ENCODE measurements around the gene SNX4.

Gene SNX4

DNA sequence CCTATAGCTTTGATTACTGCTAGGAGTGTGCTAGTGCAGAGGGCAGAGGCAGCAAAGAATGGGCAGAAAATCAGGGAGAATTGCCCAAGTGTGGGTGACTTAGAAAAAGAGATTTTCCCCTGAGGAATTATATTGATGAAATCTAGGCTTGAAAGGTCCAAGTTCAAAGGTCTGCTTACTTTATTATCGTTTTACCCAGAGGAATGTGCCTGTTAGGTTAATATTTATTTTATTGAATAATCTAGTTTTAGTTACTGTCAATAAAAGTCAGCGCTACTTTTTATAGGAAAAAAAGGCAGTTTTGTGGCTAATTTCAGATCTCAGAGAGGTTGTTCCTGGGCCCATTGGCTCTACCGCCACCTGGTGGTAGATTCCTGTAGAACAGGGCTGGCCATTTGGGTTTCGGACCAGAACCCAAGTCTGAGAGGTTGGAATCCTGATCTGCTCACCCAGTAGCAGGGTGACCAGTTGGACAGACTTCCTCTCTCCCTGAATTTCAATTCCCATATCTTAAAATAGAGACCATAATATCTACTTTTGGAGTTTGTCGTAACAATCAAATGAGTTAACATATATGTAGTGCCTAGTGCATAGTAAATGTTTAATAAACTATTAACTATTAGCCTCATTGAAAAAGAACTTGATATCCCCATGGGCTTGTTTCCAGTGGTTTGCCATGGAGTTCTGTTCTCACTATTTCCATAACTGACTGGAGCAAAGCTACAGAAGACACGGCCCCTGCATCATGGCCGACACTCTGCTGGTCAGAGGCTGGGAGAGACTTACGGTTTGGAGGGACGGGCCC is 82.2 kb downstream of the SNX4 start:
- H3K4me3 ChIP-seq (ENCODE audit: low read depth, low read length) = no peak overlapping the region
- TF ChIP-seq, protein P1, sequence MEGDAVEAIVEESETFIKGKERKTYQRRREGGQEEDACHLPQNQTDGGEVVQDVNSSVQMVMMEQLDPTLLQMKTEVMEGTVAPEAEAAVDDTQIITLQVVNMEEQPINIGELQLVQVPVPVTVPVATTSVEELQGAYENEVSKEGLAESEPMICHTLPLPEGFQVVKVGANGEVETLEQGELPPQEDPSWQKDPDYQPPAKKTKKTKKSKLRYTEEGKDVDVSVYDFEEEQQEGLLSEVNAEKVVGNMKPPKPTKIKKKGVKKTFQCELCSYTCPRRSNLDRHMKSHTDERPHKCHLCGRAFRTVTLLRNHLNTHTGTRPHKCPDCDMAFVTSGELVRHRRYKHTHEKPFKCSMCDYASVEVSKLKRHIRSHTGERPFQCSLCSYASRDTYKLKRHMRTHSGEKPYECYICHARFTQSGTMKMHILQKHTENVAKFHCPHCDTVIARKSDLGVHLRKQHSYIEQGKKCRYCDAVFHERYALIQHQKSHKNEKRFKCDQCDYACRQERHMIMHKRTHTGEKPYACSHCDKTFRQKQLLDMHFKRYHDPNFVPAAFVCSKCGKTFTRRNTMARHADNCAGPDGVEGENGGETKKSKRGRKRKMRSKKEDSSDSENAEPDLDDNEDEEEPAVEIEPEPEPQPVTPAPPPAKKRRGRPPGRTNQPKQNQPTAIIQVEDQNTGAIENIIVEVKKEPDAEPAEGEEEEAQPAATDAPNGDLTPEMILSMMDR (IDR thresholded peaks at IDR 0.05; ENCODE audit: low read depth, low read length) = peak; percentile 87
- TF ChIP-seq, protein P2, sequence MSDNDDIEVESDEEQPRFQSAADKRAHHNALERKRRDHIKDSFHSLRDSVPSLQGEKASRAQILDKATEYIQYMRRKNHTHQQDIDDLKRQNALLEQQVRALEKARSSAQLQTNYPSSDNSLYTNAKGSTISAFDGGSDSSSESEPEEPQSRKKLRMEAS (IDR thresholded peaks at IDR 0.05; ENCODE audit: low read depth, low read length) = no peak
- peak; percentile 44 for DNase-seq (ENCODE audit: low read depth)

DNA sequence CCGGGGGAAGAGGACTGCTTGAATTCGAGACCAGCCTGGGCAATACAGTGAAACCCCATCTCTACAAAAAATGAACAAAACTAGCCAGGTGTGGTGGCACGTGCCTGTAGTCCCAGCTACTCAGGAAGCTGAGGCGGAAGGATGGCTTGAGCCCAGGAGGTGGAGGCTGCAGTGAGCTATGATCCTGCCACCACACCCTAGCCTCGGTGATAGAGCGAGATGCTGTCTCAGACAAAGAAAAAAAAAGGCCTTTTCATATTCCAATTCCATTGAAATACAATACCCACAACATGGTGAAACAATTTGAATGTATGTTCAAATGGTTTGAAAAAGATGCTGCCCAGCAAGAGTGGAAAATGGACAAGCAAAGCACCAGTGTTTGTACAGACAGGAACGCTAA is 83.1 kb downstream of the SNX4 start:
- H3K4me3 ChIP-seq (ENCODE audit: low read depth, low read length) = no peak overlapping the region
- TF ChIP-seq MYC (IDR thresholded peaks at IDR 0.05; ENCODE audit: low read depth, low read length) (no peak), POLR2A (IDR thresholded peaks at IDR 0.05; ENCODE audit: extremely low read depth, insufficient read length) (no peak)
- TF ChIP-seq, protein P1 (IDR thresholded peaks at IDR 0.05; ENCODE audit: low read depth, low read length) = no peak
- TF ChIP-seq, protein P2 (IDR thresholded peaks at IDR 0.05; ENCODE audit: low read depth, low read length) = no peak
- DNase-seq (ENCODE audit: low read depth) = no peak

DNA sequence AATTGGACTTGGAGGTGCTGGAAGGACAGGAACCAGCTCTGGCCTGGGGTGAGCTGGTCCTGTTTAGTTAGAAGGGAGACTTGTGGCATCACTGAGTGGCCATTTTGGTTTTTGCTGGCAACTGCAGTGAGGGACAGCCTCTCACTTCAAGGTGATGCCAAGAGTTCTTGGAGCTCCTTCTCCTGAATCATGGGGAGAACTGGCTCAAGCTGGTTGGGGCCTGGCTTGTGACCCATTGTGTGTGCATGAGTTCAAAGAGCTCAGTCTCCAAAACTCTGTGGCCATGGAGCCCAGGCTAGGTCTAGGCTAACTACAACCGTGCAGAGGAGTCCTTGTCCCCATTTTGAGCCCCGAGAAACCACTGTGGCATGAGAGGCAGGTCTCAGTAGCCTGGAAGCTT is 84.8 kb downstream of the SNX4 start:
- H3K4me3 ChIP-seq (ENCODE audit: low read depth, low read length) = no peak overlapping the region

DNA sequence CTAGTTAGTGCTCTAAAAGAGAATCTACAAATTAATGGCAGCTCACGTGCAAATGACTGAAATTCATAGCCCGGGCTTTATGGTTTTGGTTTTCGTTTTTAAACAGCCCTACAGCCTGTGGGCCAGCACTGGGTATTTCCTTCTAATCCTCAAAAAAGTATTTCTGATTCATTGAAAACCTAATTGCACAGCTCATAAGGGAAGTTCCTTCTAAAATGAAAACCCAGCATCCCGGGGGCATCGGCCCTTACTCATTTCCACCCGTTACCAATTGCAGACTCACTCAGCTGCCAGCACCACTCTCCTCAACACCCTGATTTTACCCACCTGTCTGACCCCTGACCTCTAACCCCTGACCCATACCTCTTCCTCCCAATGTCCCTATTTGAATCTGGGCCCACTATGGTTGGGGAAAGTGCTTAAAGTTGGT is 85.4 kb downstream of the SNX4 start:
- DNase-seq (ENCODE audit: low read depth) = no peak
- no peak overlapping the region for H3K4me3 ChIP-seq (ENCODE audit: low read depth, low read length)
- TF ChIP-seq POLR2A (IDR thresholded peaks at IDR 0.05; ENCODE audit: extremely low read depth, insufficient read length) (no peak), MYC (IDR thresholded peaks at IDR 0.05; ENCODE audit: low read depth, low read length) (no peak)
- TF ChIP-seq, protein P1 (IDR thresholded peaks at IDR 0.05; ENCODE audit: low read depth, low read length) = no peak
- TF ChIP-seq, protein P2 (IDR thresholded peaks at IDR 0.05; ENCODE audit: low read depth, low read length) = no peak

More for the DNA sequence above, 84.8 kb downstream of the SNX4 start:
- no peak for DNase-seq (ENCODE audit: low read depth)
- TF ChIP-seq, protein P1 (IDR thresholded peaks at IDR 0.05; ENCODE audit: low read depth, low read length) = no peak
- TF ChIP-seq, protein P2 (IDR thresholded peaks at IDR 0.05; ENCODE audit: low read depth, low read length) = no peak
- no peak for TF ChIP-seq MYC (IDR thresholded peaks at IDR 0.05; ENCODE audit: low read depth, low read length)
- TF ChIP-seq POLR2A (IDR thresholded peaks at IDR 0.05; ENCODE audit: extremely low read depth, insufficient read length) = no peak

DNA sequence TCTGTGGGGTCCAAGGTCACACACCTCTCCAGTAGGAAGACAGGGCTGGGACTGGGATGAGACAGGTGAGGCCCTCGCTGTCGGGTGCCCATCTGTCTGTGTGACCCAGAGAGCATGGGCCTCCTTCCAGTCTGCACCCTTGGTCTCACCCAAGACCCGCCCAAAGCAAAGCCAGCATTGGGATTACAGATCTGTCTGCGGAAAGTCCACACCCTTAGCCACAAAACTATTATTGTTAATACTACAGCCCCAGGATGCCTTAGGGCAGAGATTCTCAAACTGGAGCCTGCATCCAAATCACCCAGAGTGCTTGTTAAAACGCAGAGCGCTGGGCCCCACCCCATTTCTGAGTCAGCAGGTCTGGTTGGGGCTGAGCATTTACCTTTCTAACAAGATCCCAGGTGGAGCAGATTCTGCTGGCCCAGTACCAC is 86.4 kb downstream of the SNX4 start:
- TF ChIP-seq POLR2A (IDR thresholded peaks at IDR 0.05; ENCODE audit: extremely low read depth, insufficient read length) (no peak), MYC (IDR thresholded peaks at IDR 0.05; ENCODE audit: low read depth, low read length) (no peak)
- TF ChIP-seq, protein P1 (IDR thresholded peaks at IDR 0.05; ENCODE audit: low read depth, low read length) = no peak
- TF ChIP-seq, protein P2 (IDR thresholded peaks at IDR 0.05; ENCODE audit: low read depth, low read length) = no peak
- DNase-seq (ENCODE audit: low read depth) = no peak
- no peak overlapping the region for H3K4me3 ChIP-seq (ENCODE audit: low read depth, low read length)

Data from NB4 (cell line).